Prostate gland (tissue), 2 donors: ENCODE data around the gene HTATIP2. TPM values are rescaled to one million over a fixed set of nuclear protein-coding genes. Genes with fewer than 3 reads are reported as not detected.

Experiments
- DNase-seq: peaks from one replicate; pipeline ENCODE4 v3.0.0-alpha.2; 2019; ENCODE audit warnings: low spot score
- H3K27ac ChIP-seq, 2 donors: fragments of 200-600 bp; sonication (generic); 2 replicates each; pipeline ENCODE4 v1.5.1; 2017 to 2019
- H3K27me3 ChIP-seq: fragments of 200-600 bp; sonication (generic); replicated peaks from 2 replicates; pipeline ENCODE4 v1.5.1; 2019; ENCODE audit not compliant: insufficient read depth
- H3K36me3 ChIP-seq, 2 donors: fragments of 200-600 bp; sonication (generic); 1 replicate in 1 of 2; 2 replicates in 1 of 2; pipeline versions ENCODE4 v1.5.1 to v1.8.1; 2017 to 2019
- H3K4me1 ChIP-seq: fragments of 200-600 bp; sonication (generic); replicated peaks from 2 replicates; pipeline ENCODE4 v1.5.1; 2019
- H3K4me3 ChIP-seq, 2 donors: fragments of 200-600 bp; sonication (generic); 2 replicates each; pipeline ENCODE4 v1.5.1; 2017 to 2019
- H3K9me3 ChIP-seq: fragments of 200-600 bp; sonication (generic); 2 replicates; pipeline ENCODE4 v1.5.1; 2017
- POLR2A ChIP-seq: fragments of 450-650 bp; IDR thresholded peaks from one replicate; pipeline ENCODE4 v1.6.1; 2016; ENCODE audit warnings: antibody characterized with exemption, mild to moderate bottlenecking
- POLR2AphosphoS5 ChIP-seq: sonication (generic); formaldehyde crosslinking; IDR thresholded peaks from one replicate; pipeline ENCODE4 v1.6.1; 2017; ENCODE audit warnings: antibody characterized with exemption
- WGBS: methylation state at CpG from one replicate; pipeline ENCODE4 v1.1.5; 2018; 5-methylcytosine and 5-hydroxymethylcytosine counted together
- intact Hi-C: fragments of 100-400 bp; cut with DNase I; formaldehyde crosslinking; loops from one replicate; pipeline ENCODE4 v1.14.2; 2022
- total RNA-seq, 2 donors: library from RNA; depleted of rRNA; stranded (reverse); fragments of >200 nt; gene quantifications; one replicate each; pipeline ENCODE4 v1.1.0, GENCODE V29; 2016
- TF ChIP-seq, protein P1 (sequence below), 4 experiments: fragments of 200-600 bp in 2 of 4; fragments of 450-650 bp in 2 of 4; sonication (generic) in 2 of 4; IDR thresholded peaks; 1 replicate in 3 of 4; 2 replicates in 1 of 4; pipeline ENCODE4 v1.5.1; 2016 to 2019; ENCODE audit warnings: antibody characterized with exemption in 4 of 4, mild to moderate bottlenecking in 2 of 4, moderate library complexity in 2 of 4

HTATIP2 gene
- total RNA-seq, 2 donors from 2014 or later: 35.1 to 48.0 TPM

DNA sequence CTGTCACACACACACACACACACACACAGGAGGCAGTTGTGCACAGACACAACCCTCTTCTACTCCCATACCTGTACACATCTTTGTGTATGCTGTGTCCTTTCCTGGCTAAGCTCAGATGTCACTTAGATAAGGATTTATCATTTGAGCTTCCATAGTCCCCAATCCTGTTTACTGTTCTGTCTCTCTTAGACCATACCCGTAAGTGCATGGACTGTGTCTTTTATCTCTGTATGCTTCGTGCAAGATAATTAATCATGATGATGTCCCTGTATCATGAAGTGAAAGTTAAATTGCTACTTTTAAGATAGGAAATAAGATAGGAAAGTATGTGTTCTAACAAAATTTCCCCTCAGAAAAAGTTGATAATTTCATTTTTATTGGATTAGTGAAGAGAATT is 54.3 kb downstream of the HTATIP2 start:
- no peaks in the 10 kb centered on the region for H3K27me3 ChIP-seq
- TF ChIP-seq, protein P1, sequence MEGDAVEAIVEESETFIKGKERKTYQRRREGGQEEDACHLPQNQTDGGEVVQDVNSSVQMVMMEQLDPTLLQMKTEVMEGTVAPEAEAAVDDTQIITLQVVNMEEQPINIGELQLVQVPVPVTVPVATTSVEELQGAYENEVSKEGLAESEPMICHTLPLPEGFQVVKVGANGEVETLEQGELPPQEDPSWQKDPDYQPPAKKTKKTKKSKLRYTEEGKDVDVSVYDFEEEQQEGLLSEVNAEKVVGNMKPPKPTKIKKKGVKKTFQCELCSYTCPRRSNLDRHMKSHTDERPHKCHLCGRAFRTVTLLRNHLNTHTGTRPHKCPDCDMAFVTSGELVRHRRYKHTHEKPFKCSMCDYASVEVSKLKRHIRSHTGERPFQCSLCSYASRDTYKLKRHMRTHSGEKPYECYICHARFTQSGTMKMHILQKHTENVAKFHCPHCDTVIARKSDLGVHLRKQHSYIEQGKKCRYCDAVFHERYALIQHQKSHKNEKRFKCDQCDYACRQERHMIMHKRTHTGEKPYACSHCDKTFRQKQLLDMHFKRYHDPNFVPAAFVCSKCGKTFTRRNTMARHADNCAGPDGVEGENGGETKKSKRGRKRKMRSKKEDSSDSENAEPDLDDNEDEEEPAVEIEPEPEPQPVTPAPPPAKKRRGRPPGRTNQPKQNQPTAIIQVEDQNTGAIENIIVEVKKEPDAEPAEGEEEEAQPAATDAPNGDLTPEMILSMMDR (IDR thresholded peaks at IDR 0.05): no peak
- no peak for TF ChIP-seq POLR2A
- TF ChIP-seq POLR2AphosphoS5: no peak
- DNase-seq: no peak
- no peaks in the 10 kb centered on the region for H3K4me1 ChIP-seq
- no peaks in the 10 kb centered on the region for H3K36me3 ChIP-seq
- H3K27ac ChIP-seq: no peak overlapping the region
- no peaks in the 10 kb centered on the region for H3K9me3 ChIP-seq
- H3K4me3 ChIP-seq: no peak overlapping the region
- intact Hi-C loops: no loop called here
- WGBS: 43% methylated on average over 2 of the region's 2 CpGs

DNA sequence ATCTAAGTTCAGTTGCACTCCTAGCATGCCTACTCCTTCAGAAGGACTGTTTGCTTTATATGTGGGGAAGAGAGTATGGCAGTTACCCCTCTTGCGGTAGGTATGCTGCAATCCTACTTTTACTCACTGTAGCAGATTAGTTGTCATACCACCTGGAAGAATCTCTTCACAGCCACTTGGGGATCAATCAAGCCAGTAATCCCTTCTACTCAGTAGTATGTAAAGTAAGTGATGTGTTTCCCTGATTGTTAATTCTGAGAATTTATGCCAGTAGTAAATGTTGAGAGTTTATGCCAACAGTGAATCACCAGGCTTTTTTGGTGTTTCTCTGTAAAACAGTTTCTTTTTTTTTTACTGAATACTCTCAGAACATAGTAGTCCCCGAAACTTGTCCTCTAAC is 58.4 kb downstream of the HTATIP2 start:
- WGBS: 97% methylated on average over 2 of the region's 2 CpGs
- TF ChIP-seq POLR2AphosphoS5: no peak
- TF ChIP-seq, protein P1 (IDR thresholded peaks at IDR 0.05): no peak
- no peak for TF ChIP-seq POLR2A
- Histone ChIP-seq H3K4me1 (no peaks in the 10 kb centered on the region), H3K9me3 (no peaks in the 10 kb centered on the region), H3K4me3 (no peak overlapping the region), H3K27ac (no peak overlapping the region), H3K36me3 (no peaks in the 10 kb centered on the region), H3K27me3 (no peaks in the 10 kb centered on the region)
- intact Hi-C loops: no loop called here
- no peak for DNase-seq

DNA sequence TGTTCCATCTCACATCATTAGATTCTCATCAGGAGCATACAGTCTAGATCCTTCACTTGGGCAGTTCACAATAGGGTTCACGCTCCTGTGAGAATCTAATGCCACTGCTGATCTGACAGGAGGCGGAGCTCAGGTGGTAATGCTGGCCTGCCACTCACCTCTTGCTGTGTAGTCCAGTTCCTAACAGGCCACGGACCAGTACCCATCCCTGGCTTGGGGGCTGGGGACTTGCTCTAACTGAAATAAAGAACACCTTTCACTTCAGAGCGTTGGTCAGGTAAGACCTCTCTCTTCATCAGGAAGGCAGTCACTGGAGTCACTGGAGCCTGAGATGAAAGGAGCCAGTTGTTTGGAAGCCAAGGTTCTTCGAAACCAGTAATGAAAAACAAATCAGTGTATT is 65.7 kb downstream of the HTATIP2 start:
- Histone ChIP-seq H3K27me3 (no peaks in the 10 kb centered on the region), H3K4me1 (no peaks in the 10 kb centered on the region), H3K27ac (no peak overlapping the region), H3K9me3 (no peaks in the 10 kb centered on the region), H3K36me3 (no peaks in the 10 kb centered on the region), H3K4me3 (no peak overlapping the region)
- TF ChIP-seq POLR2A: no peak
- TF ChIP-seq, protein P1 (IDR thresholded peaks at IDR 0.05): no peak
- no peak for TF ChIP-seq POLR2AphosphoS5
- WGBS: 84% methylated on average over 5 of the region's 5 CpGs
- no peak for DNase-seq
- intact Hi-C loops: no loop called here

Other genes with a start within 250 kb of the HTATIP2 start
- not detected for gene DBX1, start 203.2 kb upstream of the HTATIP2 start, total RNA-seq
- gene PRMT3, start 24.0 kb downstream of the HTATIP2 start, total RNA-seq: 10 to 100 TPM; 13.8 to 18.7 TPM
- under 1 TPM in 1 of 2 donors, not detected in 1; 0.40 TPM for gene SLC6A5, start 235.9 kb downstream of the HTATIP2 start, total RNA-seq